Gastrocnemius medialis (tissue), 4 donors: ENCODE measurements around the gene MEP1A. TPM values are rescaled to one million over a fixed set of nuclear protein-coding genes. Genes with fewer than 3 reads are reported as not detected.
"Not testable (repeated sequence)": the region's sequence is repeated elsewhere in the genome, so short reads cannot be mapped to it uniquely, and the experiment has no call there.

Experiments used
- ATAC-seq, 2 donors: fragments of 150-250 bp; one replicate each; pipeline ENCODE4 v1.9.1; 2016
- DNase-seq, 2 donors: peaks; one replicate each; pipeline ENCODE4 v3.0.0-alpha.2; 2019
- H3K27ac ChIP-seq, 4 donors: fragments of 200-600 bp; sonication (generic); 1 replicate in 1 of 4; 2 replicates in 3 of 4; pipeline ENCODE4 v1.5.1; 2016 to 2018; ENCODE audit warnings: mild to moderate bottlenecking in 2 of 4, moderate library complexity in 1 of 4
- H3K27me3 ChIP-seq, 3 donors: fragments of 200-600 bp; sonication (generic) in 2 of 3; 1 replicate in 1 of 3; 2 replicates in 2 of 3; pipeline versions ENCODE4 v1.5.1 to v1.6.0; 2016 to 2019; ENCODE audit warnings: mild to moderate bottlenecking in 1 of 3, moderate library complexity in 1 of 3
- H3K36me3 ChIP-seq, 2 donors: fragments of 200-600 bp; sonication (generic) in 1 of 2; one replicate each; pipeline ENCODE4 v1.5.1; 2017 to 2018
- H3K4me1 ChIP-seq, 2 donors: fragments of 200-600 bp; sonication (generic) in 1 of 2; one replicate each; pipeline ENCODE4 v1.5.1; 2016 to 2017; ENCODE audit warnings: mild to moderate bottlenecking in 2 of 2
- H3K4me3 ChIP-seq, 4 donors: fragments of 200-600 bp; sonication (generic) in 3 of 4; 1 replicate in 1 of 4; 2 replicates in 3 of 4; pipeline ENCODE4 v1.5.1; 2016 to 2019; ENCODE audit warnings: mild to moderate bottlenecking in 2 of 4
- H3K9me3 ChIP-seq, 3 donors: fragments of 200-600 bp; sonication (generic) in 2 of 3; 1 replicate in 1 of 3; 2 replicates in 2 of 3; pipeline ENCODE4 v1.5.1; 2016 to 2019
- CTCF ChIP-seq, 5 experiments: fragments of 450-650 bp in 3 of 5; fragments of 200-600 bp in 2 of 5; sonication (generic) in 2 of 5; IDR thresholded peaks in 4 of 5; conservative IDR thresholded peaks in 1 of 5; 1 replicate in 4 of 5; 2 replicates in 1 of 5; pipeline ENCODE4 v1.5.1; 2016 to 2019; ENCODE audit warnings: antibody characterized with exemption in 5 of 5, mild to moderate bottlenecking in 3 of 5, moderate library complexity in 3 of 5
- POLR2A ChIP-seq, 2 donors: fragments of 450-650 bp; IDR thresholded peaks; one replicate each; pipeline ENCODE4 v1.6.1; 2017; ENCODE audit warnings: antibody characterized with exemption in 2 of 2, mild to moderate bottlenecking in 2 of 2, moderate library complexity in 2 of 2
- in situ Hi-C, 4 donors: fragments of 200-750 bp; cut with MboI; loops; one replicate each; pipeline versions ENCODE4 v1.15.0 to v1.8.0; 2017; ENCODE audit warnings: low sequenced_read_pairs in 4 of 4
- intact Hi-C: fragments of 100-400 bp; cut with DNase I; formaldehyde crosslinking; loops from one replicate; pipeline ENCODE4 v1.15.1; 2023; ENCODE audit warnings: low total_unique reads
- total RNA-seq, 4 donors: library from RNA; depleted of rRNA; stranded (reverse); fragments of >200 nt; gene quantifications; one replicate each; pipeline versions ENCODE4 v1.1.0 to v1.2.3, GENCODE V29; 2016

Gene MEP1A
- total RNA-seq, 4 donors from 2014 or later, result 1.00 TPM; not detected in 3

- no peak overlapping the region for H3K27ac ChIP-seq
- no peaks in the 10 kb centered on the region for H3K27me3 ChIP-seq
- intact Hi-C loops (no loop called here), in situ Hi-C loops (no loop called here)
- no peak for ATAC-seq
- TF ChIP-seq CTCF (IDR thresholded peaks at IDR 0.05 in 4 of 5, conservative IDR thresholded peaks at IDR 0.05 in 1 of 5) (no peak), POLR2A (IDR thresholded peaks at IDR 0.05) (no peak)
- no peak overlapping the region for H3K4me3 ChIP-seq
- H3K4me1 ChIP-seq, result no peaks in the 10 kb centered on the region
- no peak for DNase-seq
- no peaks in the 10 kb centered on the region for H3K9me3 ChIP-seq
- no peaks in the 10 kb centered on the region for H3K36me3 ChIP-seq
Observed at GRCh38 chr6:46816626-46817025, 23.4 kb downstream of the MEP1A start.

DNA sequence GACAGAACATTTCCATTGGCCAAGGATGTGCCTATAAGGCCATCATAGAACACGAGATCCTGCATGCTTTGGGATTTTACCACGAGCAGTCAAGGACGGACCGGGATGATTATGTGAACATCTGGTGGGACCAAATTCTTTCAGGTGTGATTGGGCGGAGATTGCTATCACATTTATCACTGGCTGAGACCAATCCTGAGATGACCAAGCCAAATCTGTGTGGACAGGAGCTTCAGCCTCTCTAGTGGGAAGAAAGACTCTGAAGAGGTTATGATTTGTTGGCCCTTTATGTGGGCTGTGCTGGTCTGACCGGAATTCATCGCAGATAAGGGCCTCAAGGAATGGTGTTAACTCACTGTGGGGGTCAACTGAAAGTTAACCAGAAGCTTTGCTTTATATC, 26.4 kb downstream of the MEP1A start:
- in situ Hi-C loops (no loop called here), intact Hi-C loops (no loop called here)
- ATAC-seq (no peak), DNase-seq (no peak)
- no peaks in the 10 kb centered on the region for H3K27me3 ChIP-seq
- no peaks in the 10 kb centered on the region for H3K9me3 ChIP-seq
- TF ChIP-seq POLR2A (IDR thresholded peaks at IDR 0.05), result no peak
- TF ChIP-seq CTCF (IDR thresholded peaks at IDR 0.05 in 4 of 5, conservative IDR thresholded peaks at IDR 0.05 in 1 of 5), result no peak
- H3K4me1 ChIP-seq, result no peaks in the 10 kb centered on the region
- no peak overlapping the region for H3K27ac ChIP-seq
- no peak overlapping the region for H3K4me3 ChIP-seq
- H3K36me3 ChIP-seq, result no peaks in the 10 kb centered on the region

- Histone ChIP-seq H3K36me3 (no peaks in the 10 kb centered on the region), H3K4me1 (no peaks in the 10 kb centered on the region), H3K27me3 (no peaks in the 10 kb centered on the region), H3K27ac (no peak overlapping the region), H3K9me3 (no peaks in the 10 kb centered on the region), H3K4me3 (no peak overlapping the region)
- intact Hi-C loops (no loop called here), in situ Hi-C loops (no loop called here)
- DNase-seq (no peak), ATAC-seq (no peak)
- TF ChIP-seq POLR2A (IDR thresholded peaks at IDR 0.05), result no peak
- no peak for TF ChIP-seq CTCF (IDR thresholded peaks at IDR 0.05 in 4 of 5, conservative IDR thresholded peaks at IDR 0.05 in 1 of 5)
Observed at GRCh38 chr6:46821458-46821881, 28.3 kb downstream of the MEP1A start.

DNA sequence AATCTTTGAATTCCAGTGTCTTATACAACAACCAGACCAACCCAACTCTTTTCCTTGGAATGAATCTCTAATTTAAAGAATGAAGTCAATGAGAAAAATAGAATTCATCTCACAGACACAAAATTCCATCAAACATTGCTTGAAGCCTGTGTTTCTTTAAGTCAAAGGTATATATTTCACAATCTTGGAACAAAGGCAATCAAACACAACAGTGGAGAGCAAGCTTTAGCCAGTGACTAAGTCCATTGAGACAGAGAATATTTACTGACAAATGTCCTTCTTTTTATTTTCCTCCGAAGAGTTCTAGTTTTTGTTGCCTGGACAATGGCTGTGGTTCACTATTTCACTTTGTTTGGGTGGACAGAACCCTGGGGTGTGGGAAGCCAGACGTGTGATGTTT, 35.8 kb downstream of the MEP1A start:
- ATAC-seq (no peak), DNase-seq (no peak)
- no peaks in the 10 kb centered on the region for H3K9me3 ChIP-seq
- H3K27ac ChIP-seq, result no peak overlapping the region
- in situ Hi-C loops (loop anchor here in 2 of 4 donors (25.0 kb wide), 1 partner anchor 483 kb away; the partner anchor contains the start of gene TNFRSF21 (in 2 of the 2)), intact Hi-C loops (no loop called here)
- TF ChIP-seq CTCF (IDR thresholded peaks at IDR 0.05 in 4 of 5, conservative IDR thresholded peaks at IDR 0.05 in 1 of 5) (no peak), POLR2A (IDR thresholded peaks at IDR 0.05) (no peak)
- no peaks in the 10 kb centered on the region for H3K4me1 ChIP-seq
- no peaks in the 10 kb centered on the region for H3K36me3 ChIP-seq
- no peaks in the 10 kb centered on the region for H3K27me3 ChIP-seq
- H3K4me3 ChIP-seq, result no peak overlapping the region

- ATAC-seq, result no peak
- in situ Hi-C loops, result loop anchor here in 2 of 4 donors (25.0 kb wide), 1 partner anchor 479 kb away; the partner anchor contains the start of gene TNFRSF21 (in 2 of the 2)
- TF ChIP-seq CTCF (IDR thresholded peaks at IDR 0.05 in 4 of 5, conservative IDR thresholded peaks at IDR 0.05 in 1 of 5), result no peak
- TF ChIP-seq POLR2A (IDR thresholded peaks at IDR 0.05), result no peak
- Histone ChIP-seq H3K4me1 (no peaks in the 10 kb centered on the region), H3K27me3 (no peaks in the 10 kb centered on the region), H3K9me3 (no peaks in the 10 kb centered on the region), H3K36me3 (no peaks in the 10 kb centered on the region), H3K27ac (no peak overlapping the region), H3K4me3 (no peak overlapping the region)
- intact Hi-C loops, result no loop called here
- no peak for DNase-seq
Observed at GRCh38 chr6:46832816-46833215, 39.6 kb downstream of the MEP1A start.

GRCh38 chr6:46834257-46834916, 41.2 kb downstream of the MEP1A start:
- H3K4me1 ChIP-seq, H3K4me3 ChIP-seq, H3K36me3 ChIP-seq, ATAC-seq, H3K9me3 ChIP-seq, H3K27ac ChIP-seq, DNase-seq, intact Hi-C loops, H3K27me3 ChIP-seq: not testable (repeated sequence)
- in situ Hi-C loops, result loop anchor here in 2 of 4 donors (25.0 kb wide), 1 partner anchor 478 kb away; the partner anchor contains the start of gene TNFRSF21 (in 2 of the 2)

GRCh38 chr6:46834991-46835390, 41.8 kb downstream of the MEP1A start:
- H3K36me3 ChIP-seq, H3K27me3 ChIP-seq, H3K4me1 ChIP-seq, H3K9me3 ChIP-seq, DNase-seq, ATAC-seq, H3K27ac ChIP-seq, intact Hi-C loops, H3K4me3 ChIP-seq: not testable (repeated sequence)
- in situ Hi-C loops, result loop anchor here in 2 of 4 donors (25.0 kb wide), 1 partner anchor 477 kb away; the partner anchor contains the start of gene TNFRSF21 (in 2 of the 2)
